ENCODE measurements around the gene GALNS.

DNA sequence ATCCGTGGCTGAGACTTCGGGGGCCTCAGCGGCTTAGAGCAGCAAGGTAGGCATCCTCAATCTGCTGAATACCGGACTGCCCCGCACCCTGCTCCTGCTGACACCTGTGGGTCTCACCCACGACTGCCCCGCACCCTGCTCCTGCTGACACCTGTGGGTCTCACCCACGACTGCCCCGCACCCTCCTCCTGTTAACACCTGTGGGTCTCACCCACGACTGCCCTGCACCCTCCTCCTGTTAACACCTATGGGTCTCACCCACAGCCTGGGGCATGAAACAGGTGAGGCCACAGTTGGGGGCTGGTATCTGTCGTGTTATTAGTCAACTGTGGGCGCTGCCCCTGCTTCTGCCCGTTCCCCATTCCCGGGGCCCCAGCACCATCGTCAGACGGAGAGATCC is 46.0 kb upstream of the GALNS start:
- TF ChIP-seq POLR2A (IDR thresholded peaks at IDR 0.05; ENCODE audit: low read length) = no peak
- no peak for TF ChIP-seq GATA1 (IDR thresholded peaks at IDR 0.05; ENCODE audit: low read depth, low read length)
